ENCODE data around the gene CHMP2B.
"Not testable (repeated sequence)": the region's sequence is repeated elsewhere in the genome, so short reads cannot be mapped to it uniquely, and the experiment has no call there.

The CHMP2B gene

DNA sequence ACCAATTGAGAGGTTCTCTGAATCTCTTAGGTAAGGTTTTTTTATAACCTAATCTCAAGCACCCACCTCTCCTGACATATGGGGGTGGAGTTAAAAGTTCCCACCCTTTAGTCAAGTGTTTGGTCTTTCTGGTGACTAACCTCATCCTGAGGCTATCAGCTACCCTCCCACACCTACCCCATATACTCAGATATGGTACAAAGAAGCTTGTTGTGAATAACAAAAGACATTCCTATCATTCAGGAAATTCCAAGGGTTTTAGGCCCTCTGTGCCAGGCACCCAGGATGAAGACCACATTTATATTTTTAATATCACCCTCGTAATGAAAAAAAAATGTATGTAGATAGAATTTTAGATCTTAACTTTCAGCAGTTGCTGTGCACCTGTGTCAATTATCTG lies 9.0 kb downstream of the CHMP2B start:
- no peak for DNase-seq

DNA sequence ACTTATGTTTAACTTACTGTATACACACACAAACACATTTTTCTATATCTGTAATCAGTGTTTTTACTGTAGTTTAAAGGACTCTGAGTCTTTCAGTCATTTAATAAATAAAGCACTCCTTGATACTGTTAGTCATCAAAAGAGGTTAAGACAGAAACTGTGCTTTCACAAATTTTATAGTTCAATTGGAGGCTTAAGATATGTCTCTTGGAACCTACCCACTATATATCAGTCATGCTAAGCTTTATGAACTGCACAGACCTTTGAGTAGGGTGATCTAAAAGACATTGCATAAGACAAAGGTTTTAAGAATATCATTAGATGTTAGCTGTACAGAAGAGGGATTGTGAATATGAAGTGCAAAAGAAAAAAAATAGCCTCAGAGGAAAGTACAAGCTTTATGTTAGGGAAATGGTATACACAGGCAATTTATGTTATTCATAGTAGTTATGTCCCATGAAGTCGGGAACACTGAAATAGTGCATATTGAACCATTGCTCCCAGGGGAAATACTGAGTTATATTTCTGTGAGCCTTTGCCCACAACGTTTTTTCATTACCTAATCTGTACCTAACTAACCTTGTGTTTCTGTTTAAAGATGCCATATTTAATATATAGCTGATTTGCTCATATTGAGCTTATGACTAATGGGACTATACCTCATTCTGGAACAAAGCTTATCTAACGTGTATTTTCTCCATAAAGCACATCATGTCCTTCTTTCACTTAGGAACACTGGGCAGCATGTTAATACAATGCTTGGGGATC lies 19.7 kb downstream of the CHMP2B start:
- no peak for DNase-seq

DNA sequence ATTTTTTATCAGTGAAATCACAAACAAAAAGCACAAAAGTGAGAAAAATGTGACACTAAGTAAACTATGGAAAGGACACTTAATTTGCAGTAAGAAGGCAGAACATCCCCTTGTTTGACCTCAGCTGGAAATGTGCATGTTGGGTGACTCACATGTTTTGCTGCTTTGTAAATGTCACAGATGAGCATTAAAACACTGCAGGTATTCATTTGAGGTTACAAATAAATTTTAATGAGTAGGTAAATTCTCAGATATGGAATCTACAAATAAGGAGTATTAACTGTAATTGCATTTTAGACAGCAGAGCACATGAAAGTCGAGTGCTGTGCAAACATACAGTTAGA lies 20.3 kb downstream of the CHMP2B start:
- DNase-seq = no peak

DNA sequence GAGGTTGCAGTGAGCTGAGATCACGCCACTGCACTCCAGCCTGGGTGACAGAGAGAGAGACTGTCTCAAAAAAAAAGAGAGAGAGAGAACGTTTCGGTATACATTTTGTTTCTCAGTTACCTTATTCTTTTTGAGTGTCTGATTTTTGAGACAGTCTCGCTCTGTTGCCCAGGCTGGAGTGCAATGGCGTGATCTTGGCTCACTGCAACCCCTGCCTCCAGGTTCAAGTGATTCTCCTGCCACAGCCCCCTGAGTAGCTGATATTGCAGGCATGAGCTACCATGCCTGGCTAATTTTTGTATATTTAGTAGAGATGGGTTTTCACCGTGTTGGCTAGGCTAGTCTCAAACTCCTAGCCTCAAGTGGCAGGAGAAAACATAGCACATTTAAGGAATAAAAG lies 21.1 kb downstream of the CHMP2B start:
- DNase-seq = not testable (repeated sequence)

DNA sequence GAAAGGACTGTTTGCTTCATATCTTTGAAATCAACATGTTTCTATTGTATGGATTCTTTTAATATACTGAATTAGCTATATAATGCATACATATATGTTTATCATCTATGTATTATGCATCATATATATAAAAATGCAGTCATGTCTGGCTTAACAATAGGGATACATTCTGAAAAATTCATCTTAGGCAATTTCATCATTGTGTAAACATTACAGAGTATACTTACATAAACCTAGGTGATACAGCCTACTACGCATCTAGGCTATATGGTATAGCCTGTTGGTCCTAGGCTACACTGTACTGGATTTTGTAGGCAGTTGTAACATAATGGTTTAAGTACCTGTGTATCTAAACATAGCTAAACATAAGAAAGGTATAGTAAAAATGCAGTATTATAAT lies 21.7 kb downstream of the CHMP2B start:
- no peak for DNase-seq

- DNase-seq = no peak
Measured at GRCh38 chr3:87250009-87250408, 22.9 kb downstream of the CHMP2B start.

- DNase-seq = peak; percentile 10 to 43
Measured at GRCh38 chr3:87260270-87260669, 33.2 kb downstream of the CHMP2B start.

DNA sequence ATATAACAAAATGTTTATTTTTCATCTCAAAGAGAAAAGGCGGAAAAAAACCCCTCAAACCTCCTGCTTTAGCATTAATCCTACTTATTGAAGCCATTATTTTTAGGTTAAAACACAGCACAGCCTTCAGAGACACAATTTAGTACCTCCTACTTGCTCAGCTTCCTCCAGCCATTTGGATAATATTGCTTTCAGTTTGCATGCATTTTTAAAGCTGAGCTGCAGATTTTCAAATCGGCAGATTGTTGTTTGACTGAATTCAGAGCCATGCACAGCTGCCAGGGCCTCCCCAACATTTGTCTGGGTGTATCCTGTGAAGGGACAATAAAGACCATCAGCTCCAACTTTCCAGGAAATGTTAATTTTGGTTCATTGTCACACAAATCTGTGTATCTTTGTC lies 34.8 kb downstream of the CHMP2B start:
- DNase-seq = no peak

DNA sequence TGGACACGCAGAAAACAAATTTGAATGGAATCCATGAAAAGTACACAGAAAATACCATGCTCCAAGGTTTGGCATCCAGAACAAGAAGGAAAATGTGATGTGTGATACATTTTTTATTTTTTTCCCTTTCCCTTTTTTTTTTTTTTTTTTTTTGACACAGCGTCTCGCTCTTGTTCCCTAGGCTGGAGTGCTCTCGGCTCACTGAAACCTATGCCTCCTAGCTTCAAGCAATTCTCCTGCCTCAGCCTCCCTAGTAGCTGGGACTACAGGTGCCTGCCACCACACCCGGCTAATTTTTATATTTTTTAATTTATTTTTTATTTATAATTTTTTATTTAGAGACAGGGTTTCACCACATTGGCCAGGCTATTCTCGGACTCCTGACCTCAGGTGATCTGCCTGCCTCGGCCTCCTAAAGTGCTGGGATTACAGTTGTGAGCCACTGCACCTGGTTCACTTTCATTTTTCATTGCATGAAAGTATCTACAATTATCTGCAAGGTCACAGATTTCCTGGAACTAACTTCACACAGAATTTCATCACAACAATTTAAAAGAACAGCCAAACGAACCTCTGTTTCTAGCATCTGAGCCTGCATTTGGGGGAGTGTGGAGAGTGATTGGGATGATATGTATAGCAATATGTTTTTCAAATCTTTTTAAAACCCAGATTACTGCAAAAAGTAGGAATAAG lies 41.0 kb downstream of the CHMP2B start:
- no peak for DNase-seq

DNA sequence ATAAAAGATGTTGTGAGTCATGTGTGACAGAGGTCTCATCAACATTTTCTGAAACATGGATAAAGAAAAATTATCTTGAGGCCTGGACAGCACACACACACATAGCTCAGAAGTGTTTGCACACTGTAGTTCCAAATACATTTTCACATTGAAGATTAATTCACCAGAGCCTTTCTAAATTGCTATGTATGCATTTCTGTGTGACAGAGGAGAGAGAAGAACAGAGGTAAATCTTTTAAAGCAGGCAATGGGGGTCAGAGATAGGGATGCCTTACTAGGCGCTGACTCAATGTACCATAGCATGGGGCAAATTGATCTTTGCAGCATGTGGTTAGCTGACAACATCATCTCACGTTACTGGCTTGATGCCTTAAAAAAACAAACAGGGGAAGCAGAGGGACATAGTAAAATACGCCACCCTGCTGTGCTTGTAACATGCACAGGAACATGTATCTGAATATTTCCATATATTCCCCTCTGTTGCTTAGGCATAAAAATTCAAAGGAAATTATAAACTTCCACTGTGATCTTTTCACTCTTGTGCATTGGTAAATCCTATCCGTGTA lies 41.6 kb downstream of the CHMP2B start:
- DNase-seq = no peak

GRCh38 chr3:87269723-87270122 lies 42.6 kb downstream of the CHMP2B start:
- DNase-seq = no peak

DNA sequence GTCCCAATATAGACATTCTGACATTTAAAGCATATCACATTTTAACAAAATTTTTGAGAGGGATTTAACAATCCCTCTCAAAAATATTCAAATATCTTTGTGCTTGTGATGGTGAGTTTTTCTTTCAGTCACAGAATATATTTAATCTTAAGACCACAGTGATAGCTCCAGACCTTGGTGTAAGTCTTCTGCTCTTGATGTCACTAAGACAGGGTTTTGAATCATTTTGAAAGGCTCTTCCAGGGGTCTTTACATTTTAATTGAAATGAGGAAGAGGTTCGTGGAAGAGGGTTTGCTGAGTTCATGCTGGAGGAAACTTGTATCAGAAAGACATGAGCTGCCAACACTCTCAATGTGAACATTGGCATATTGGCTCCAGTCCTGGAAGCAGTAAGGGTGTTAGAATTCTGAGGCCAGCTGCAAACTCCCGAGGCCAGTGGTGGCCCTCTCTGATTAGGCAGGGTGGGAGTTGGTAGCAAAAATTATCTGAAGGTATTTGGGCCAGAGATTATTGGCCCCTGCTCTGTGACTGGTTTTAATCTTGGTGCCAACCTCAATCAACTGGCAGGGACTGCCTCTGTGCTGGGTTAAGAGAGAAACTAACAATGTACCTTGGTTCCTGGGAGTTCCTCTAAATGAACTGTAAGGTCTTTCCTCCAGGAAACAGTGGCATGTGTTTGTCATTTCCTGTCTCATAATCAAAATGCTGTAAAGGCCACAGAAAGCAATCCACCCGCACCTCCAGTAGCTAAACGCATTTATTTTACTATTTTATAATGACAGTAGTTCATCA lies 44.0 kb downstream of the CHMP2B start:
- no peak for DNase-seq

GRCh38 chr3:87272718-87273341 lies 45.7 kb downstream of the CHMP2B start:
- DNase-seq = no peak

DNA sequence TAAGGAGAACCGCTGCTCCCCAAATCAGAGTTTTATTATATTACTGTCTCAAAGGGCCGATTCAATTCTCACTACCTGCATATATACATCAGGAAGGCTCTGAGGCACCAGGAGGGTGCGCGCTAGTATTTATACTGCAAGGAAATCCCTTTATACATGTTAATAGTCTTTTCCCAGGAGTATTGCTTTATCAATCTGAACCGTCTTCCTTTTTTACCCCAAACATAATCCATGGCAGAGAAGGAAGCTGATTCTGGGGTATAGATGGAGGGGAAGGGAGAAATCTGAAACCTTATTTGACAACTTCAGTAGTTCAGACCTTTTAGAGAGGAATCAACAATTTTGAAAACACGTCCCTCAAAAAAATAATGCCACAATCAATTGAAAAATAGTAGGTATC lies 49.4 kb downstream of the CHMP2B start, which contains the start of gene POU1F1:
POU1F1 (minus strand) TSS at position 101 of the 400 bp plus-strand sequence. CDS start 122 bp downstream, outside the sequence.
- DNase-seq = no peak

- DNase-seq = no peak
Measured at GRCh38 chr3:87287011-87287410, 59.9 kb downstream of the CHMP2B start.

GRCh38 chr3:87288446-87288845 lies 61.3 kb downstream of the CHMP2B start:
- no peak for DNase-seq

- no peak for DNase-seq
Measured at GRCh38 chr3:87298111-87298718, 71.1 kb downstream of the CHMP2B start.

DNA sequence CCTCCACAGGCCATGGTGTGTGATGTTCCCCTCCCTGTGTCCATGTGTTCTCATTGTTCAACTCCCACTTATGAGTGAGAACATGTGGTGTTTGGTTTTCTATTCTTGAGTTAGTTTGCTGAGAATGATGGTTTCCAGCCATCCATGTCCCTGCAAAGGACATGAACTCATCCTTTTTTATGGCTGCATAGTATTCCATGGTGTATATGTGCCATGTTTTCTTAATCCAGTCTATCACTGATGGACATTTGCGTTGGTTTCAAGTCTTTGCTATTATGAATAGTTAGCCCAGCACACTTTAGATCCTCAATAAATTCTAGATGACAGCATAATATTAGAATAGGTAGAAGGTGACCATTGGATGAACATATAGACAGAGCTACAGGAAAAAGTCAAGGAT lies 77.9 kb downstream of the CHMP2B start:
- not testable (repeated sequence) for DNase-seq
